ENCODE data around the gene CNGA1. TPM values are rescaled to one million over a fixed set of nuclear protein-coding genes. Genes with fewer than 3 reads are reported as not detected.

The CNGA1 gene
- total and polyA plus RNA-seq, 4 experiments from 2014 or later: not detected

DNA sequence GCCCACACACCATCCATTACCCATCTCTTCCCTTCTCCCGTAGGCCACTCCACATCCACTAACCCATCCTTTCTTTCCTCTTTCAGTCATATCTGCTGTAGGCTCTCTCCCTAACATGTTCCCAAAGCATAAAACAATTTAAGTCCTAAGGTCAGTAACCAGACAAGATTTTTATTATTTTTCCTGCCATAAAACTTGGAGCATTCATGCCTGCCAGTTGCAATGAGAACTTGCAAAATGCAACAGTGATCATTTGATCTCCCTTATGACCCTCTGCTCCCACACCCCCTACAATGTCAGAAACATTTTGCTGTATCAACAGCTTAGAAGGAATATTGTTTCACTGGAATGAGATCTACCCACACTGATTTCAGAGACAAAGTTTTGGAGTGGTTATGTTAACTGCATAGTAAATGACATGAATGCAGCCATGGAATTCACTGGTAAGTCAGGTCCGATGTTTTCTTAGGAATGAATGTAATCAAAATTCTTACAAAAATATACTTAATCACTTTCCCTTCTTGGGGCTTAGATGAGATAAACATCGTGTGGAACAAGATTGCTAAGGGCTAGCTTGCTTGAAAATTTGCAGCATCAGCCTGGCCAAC, 5.8 kb upstream of the CNGA1 start:
- intact Hi-C loops (cut with micrococcal nuclease): no loop called here
- Mint-ChIP-seq H3K9me3 (peaks cover 0 to 2% (median 0%) of the 10 kb centered on the region in 8 donors), H3K27me3 (peaks cover under 1 to 7% of the 10 kb centered on the region in 2 donors), H3K4me3 (no peak overlapping the region), H3K27ac (no peak overlapping the region), H3K36me3 (no peaks in the 10 kb centered on the region), H3K4me1 (peaks cover 0 to 4% (median 3%) of the 10 kb centered on the region in 4 donors)
- CTCF ChIA-PET (ENCODE audit: partially characterized antibody): no interaction called here
- Histone ChIP-seq H3K9me3 (ENCODE audit: control insufficient read depth in 1 of 2, low read length in 2 of 2) (no peaks in the 10 kb centered on the region), H3K27ac (ENCODE audit: low read depth, low read length) (no peak overlapping the region), H3K27me3 (ENCODE audit: insufficient read depth, low read length) (no peaks in the 10 kb centered on the region), H3K4me3 (ENCODE audit: low read length in 2 of 2) (no peak overlapping the region), H3K36me3 (ENCODE audit: insufficient read depth, low read length) (no peaks in the 10 kb centered on the region), H3K4me1 (ENCODE audit: insufficient read depth, low read length) (peaks cover 2% of the 10 kb centered on the region)
- POLR2A ChIA-PET (ENCODE audit: partially characterized antibody): no interaction called here
- no peak for DNase-seq

GRCh38 chr4:48021100-48021499, 4.6 kb upstream of the CNGA1 start:
- H3K27ac Mint-ChIP-seq: no peak overlapping the region
- Histone ChIP-seq H3K4me3 (ENCODE audit: low read length in 2 of 2) (no peak overlapping the region), H3K27ac (ENCODE audit: low read depth, low read length) (no peak overlapping the region), H3K36me3 (ENCODE audit: insufficient read depth, low read length) (no peaks in the 10 kb centered on the region), H3K9me3 (ENCODE audit: control insufficient read depth in 1 of 2, low read length in 2 of 2) (no peaks in the 10 kb centered on the region), H3K4me1 (ENCODE audit: insufficient read depth, low read length) (peaks cover 9% of the 10 kb centered on the region), H3K27me3 (ENCODE audit: insufficient read depth, low read length) (no peaks in the 10 kb centered on the region)
- H3K36me3 Mint-ChIP-seq: no peaks in the 10 kb centered on the region
- CTCF ChIA-PET (ENCODE audit: partially characterized antibody): interaction anchor here (3.9 kb wide), 1 partner anchor 13 kb away, joined by 41 read pairs; no protein-coding TSS in a partner anchor
- peaks cover under 1 to 6% (median 5%) of the 10 kb centered on the region in 4 donors for H3K4me1 Mint-ChIP-seq
- no peak for DNase-seq
- POLR2A ChIA-PET (ENCODE audit: partially characterized antibody): no interaction called here
- peaks cover 0 to 2% (median 0%) of the 10 kb centered on the region in 8 donors for H3K9me3 Mint-ChIP-seq
- intact Hi-C loops (cut with micrococcal nuclease): no loop called here
- peak overlapping the region in 1 of 8 donors; percentile 1 for H3K4me3 Mint-ChIP-seq
- peaks cover 1 to 8% of the 10 kb centered on the region in 2 donors for H3K27me3 Mint-ChIP-seq

GRCh38 chr4:48018112-48018511, 1.6 kb upstream of the CNGA1 start:
- no peak overlapping the region for H3K4me3 ChIP-seq (ENCODE audit: low read length in 2 of 2)
- no peaks in the 10 kb centered on the region for H3K9me3 ChIP-seq (ENCODE audit: control insufficient read depth in 1 of 2, low read length in 2 of 2)
- intact Hi-C loops (cut with micrococcal nuclease): loop anchor here (5.0 kb wide), 2 partner anchors 106 to 249 kb away; partner anchors contain the start of genes NFXL1 and TEC
- ChIA-PET CTCF (ENCODE audit: partially characterized antibody) (interaction anchor here (0.7 to 3.9 kb wide), 3 partner anchors 13 to 27 kb away, joined by 3 to 41 read pairs (median 3); no protein-coding TSS in a partner anchor), POLR2A (ENCODE audit: partially characterized antibody) (interaction anchor here (0.6 kb wide), 1 partner anchor 84 kb away, joined by 4 read pairs; no protein-coding TSS in a partner anchor)
- no peaks in the 10 kb centered on the region for H3K36me3 Mint-ChIP-seq
- H3K4me3 Mint-ChIP-seq: no peak overlapping the region
- H3K27me3 Mint-ChIP-seq: peaks cover 7 to 11% of the 10 kb centered on the region in 2 donors
- peaks cover 4 to 12% (median 9%) of the 10 kb centered on the region in 4 donors for H3K4me1 Mint-ChIP-seq
- no peaks in the 10 kb centered on the region for H3K27me3 ChIP-seq (ENCODE audit: insufficient read depth, low read length)
- no peak overlapping the region for H3K27ac Mint-ChIP-seq
- H3K9me3 Mint-ChIP-seq: peaks cover 0 to 2% (median 0%) of the 10 kb centered on the region in 8 donors
- no peaks in the 10 kb centered on the region for H3K36me3 ChIP-seq (ENCODE audit: insufficient read depth, low read length)
- peaks cover 16% of the 10 kb centered on the region for H3K4me1 ChIP-seq (ENCODE audit: insufficient read depth, low read length)
- H3K27ac ChIP-seq (ENCODE audit: low read depth, low read length): no peak overlapping the region
- DNase-seq: no peak

- CTCF ChIA-PET (ENCODE audit: partially characterized antibody): interaction anchor here (3.9 kb wide), 1 partner anchor 17 kb away, joined by 41 read pairs; no protein-coding TSS in a partner anchor
- peak; percentile 3 to 36 (median 6) for DNase-seq
- H3K4me3 ChIP-seq (ENCODE audit: low read length in 2 of 2): peak overlapping the region in 1 of 2 donors; percentile 57
- peaks cover 8 to 12% of the 10 kb centered on the region in 2 donors for H3K27me3 Mint-ChIP-seq
- H3K36me3 ChIP-seq (ENCODE audit: insufficient read depth, low read length): no peaks in the 10 kb centered on the region
- H3K9me3 Mint-ChIP-seq: peaks cover 0 to 2% (median 0%) of the 10 kb centered on the region in 8 donors
- intact Hi-C loops (cut with micrococcal nuclease): loop anchor here (5.0 kb wide), 2 partner anchors 105 to 250 kb away; partner anchors contain the start of genes NFXL1 and TEC
- H3K27ac ChIP-seq (ENCODE audit: low read depth, low read length): no peak overlapping the region
- peak overlapping the region; percentile 74 to 92 (median 84) for H3K4me3 Mint-ChIP-seq
- H3K4me1 Mint-ChIP-seq: peaks cover 4 to 12% (median 9%) of the 10 kb centered on the region in 4 donors
- H3K36me3 Mint-ChIP-seq: no peaks in the 10 kb centered on the region
- no peaks in the 10 kb centered on the region for H3K27me3 ChIP-seq (ENCODE audit: insufficient read depth, low read length)
- no peaks in the 10 kb centered on the region for H3K9me3 ChIP-seq (ENCODE audit: control insufficient read depth in 1 of 2, low read length in 2 of 2)
- H3K4me1 ChIP-seq (ENCODE audit: insufficient read depth, low read length): peaks cover 16% of the 10 kb centered on the region
- peak overlapping the region in 4 of 7 donors; percentile 6 to 47 (median 22) for H3K27ac Mint-ChIP-seq
- POLR2A ChIA-PET (ENCODE audit: partially characterized antibody): no interaction called here
Measured at GRCh38 chr4:48017108-48017571, 659 bp upstream of the CNGA1 start.

DNA sequence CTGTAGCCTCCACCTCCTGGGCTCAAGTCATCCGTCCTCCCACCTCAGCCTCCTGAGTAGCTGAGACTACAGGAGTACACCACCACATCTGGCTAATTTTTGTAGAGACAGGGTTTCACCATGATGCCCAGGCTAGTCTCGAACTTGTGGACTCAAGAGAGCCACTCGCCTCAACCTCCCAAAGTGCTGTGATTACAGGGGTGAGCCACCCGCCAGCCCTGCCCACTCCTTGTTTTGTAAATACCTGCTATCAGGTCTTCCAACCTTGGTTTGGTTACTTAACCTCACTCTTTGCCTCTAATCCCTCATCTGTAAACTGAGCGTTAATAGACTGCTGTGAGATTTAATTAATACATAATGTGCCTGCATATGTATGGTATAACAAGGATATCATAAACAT, 803 bp downstream of the CNGA1 start:
- H3K27ac Mint-ChIP-seq: peak overlapping the region in 2 of 7 donors; percentile 19 to 44
- peak overlapping the region; percentile 77 to 92 (median 87) for H3K4me3 Mint-ChIP-seq
- Histone ChIP-seq H3K9me3 (ENCODE audit: control insufficient read depth in 1 of 2, low read length in 2 of 2) (no peaks in the 10 kb centered on the region), H3K4me1 (ENCODE audit: insufficient read depth, low read length) (peaks cover 16% of the 10 kb centered on the region), H3K36me3 (ENCODE audit: insufficient read depth, low read length) (no peaks in the 10 kb centered on the region), H3K27me3 (ENCODE audit: insufficient read depth, low read length) (no peaks in the 10 kb centered on the region), H3K4me3 (ENCODE audit: low read length in 2 of 2) (no peak overlapping the region), H3K27ac (ENCODE audit: low read depth, low read length) (no peak overlapping the region)
- CTCF ChIA-PET (ENCODE audit: partially characterized antibody): interaction anchor here (1.0 to 1.7 kb wide), 2 partner anchors 17 to 18 kb away, joined by 3 to 7 read pairs; no protein-coding TSS in a partner anchor
- DNase-seq: no peak
- intact Hi-C loops (cut with micrococcal nuclease): loop anchor here (1.0 to 5.0 kb wide), 3 partner anchors 72 to 252 kb away; partner anchors contain the start of genes NFXL1 and TEC
- no peaks in the 10 kb centered on the region for H3K36me3 Mint-ChIP-seq
- H3K4me1 Mint-ChIP-seq: peaks cover 4 to 12% (median 6%) of the 10 kb centered on the region in 4 donors
- H3K27me3 Mint-ChIP-seq: peaks cover 8 to 16% of the 10 kb centered on the region in 2 donors
- H3K9me3 Mint-ChIP-seq: no peaks in the 10 kb centered on the region
- POLR2A ChIA-PET (ENCODE audit: partially characterized antibody): no interaction called here

DNA sequence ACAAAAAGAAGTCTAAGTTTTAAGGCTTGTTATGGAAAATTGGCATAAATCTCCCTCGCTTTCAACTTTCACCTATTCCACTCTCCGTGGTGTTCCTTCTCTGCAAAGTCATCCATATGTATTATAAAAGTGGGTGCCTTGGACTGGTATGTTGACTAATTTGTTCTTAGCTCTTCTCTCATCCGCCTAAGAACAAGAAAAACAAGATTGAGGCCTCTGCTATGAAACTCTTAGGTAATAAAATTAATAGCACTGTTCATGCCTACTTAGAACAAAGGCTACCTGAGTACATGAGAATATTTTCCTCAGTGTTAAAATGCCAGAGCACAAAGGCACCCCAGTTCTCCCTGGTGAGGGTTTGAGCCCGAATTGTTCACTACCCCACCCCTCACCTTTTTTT, 1.3 kb downstream of the CNGA1 start:
- ChIA-PET POLR2A (ENCODE audit: partially characterized antibody) (no interaction called here), CTCF (ENCODE audit: partially characterized antibody) (interaction anchor here (1.4 to 1.7 kb wide), 2 partner anchors 13 to 19 kb away, joined by 4 to 7 read pairs; no protein-coding TSS in a partner anchor)
- Mint-ChIP-seq H3K4me3 (peak overlapping the region in 2 of 8 donors; percentile 77 to 82), H3K36me3 (no peaks in the 10 kb centered on the region), H3K4me1 (peaks cover 4 to 12% (median 6%) of the 10 kb centered on the region in 4 donors), H3K9me3 (no peaks in the 10 kb centered on the region), H3K27ac (no peak overlapping the region), H3K27me3 (peaks cover 8 to 19% of the 10 kb centered on the region in 2 donors)
- no peaks in the 10 kb centered on the region for H3K36me3 ChIP-seq (ENCODE audit: insufficient read depth, low read length)
- H3K27me3 ChIP-seq (ENCODE audit: insufficient read depth, low read length): no peaks in the 10 kb centered on the region
- no peaks in the 10 kb centered on the region for H3K9me3 ChIP-seq (ENCODE audit: control insufficient read depth in 1 of 2, low read length in 2 of 2)
- peaks cover 16% of the 10 kb centered on the region for H3K4me1 ChIP-seq (ENCODE audit: insufficient read depth, low read length)
- no peak overlapping the region for H3K4me3 ChIP-seq (ENCODE audit: low read length in 2 of 2)
- H3K27ac ChIP-seq (ENCODE audit: low read depth, low read length): no peak overlapping the region
- intact Hi-C loops (cut with micrococcal nuclease): loop anchor here (5.0 kb wide), 2 partner anchors 103 to 252 kb away; partner anchors contain the start of genes NFXL1 and TEC
- DNase-seq: no peak

DNA sequence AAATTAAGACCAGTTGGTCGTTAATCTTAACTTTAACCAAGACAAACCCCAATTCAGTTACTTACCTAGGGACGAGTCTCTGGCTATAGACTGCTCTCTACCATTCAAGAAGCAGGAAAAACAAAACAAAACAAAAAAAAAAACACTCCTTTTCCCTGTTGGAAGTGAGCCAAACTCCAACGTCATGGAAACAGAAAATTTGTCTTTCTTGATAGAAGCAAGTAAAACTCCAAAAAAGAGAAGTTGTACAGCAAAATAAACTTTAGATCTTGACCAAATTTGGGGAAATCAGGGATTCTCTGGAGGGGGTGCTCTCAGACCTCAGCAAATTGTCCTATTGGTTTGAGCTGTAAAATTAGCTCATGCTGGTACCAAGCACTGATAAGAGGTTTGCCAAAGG, 3.7 kb downstream of the CNGA1 start:
- Mint-ChIP-seq H3K9me3 (peaks cover 0 to 7% (median under 1%) of the 10 kb centered on the region in 8 donors), H3K36me3 (no peaks in the 10 kb centered on the region), H3K4me3 (no peak overlapping the region), H3K27ac (no peak overlapping the region), H3K4me1 (peaks cover 4 to 12% (median 6%) of the 10 kb centered on the region in 4 donors), H3K27me3 (peaks cover 8 to 19% of the 10 kb centered on the region in 2 donors)
- POLR2A ChIA-PET (ENCODE audit: partially characterized antibody): no interaction called here
- peaks cover 16% of the 10 kb centered on the region for H3K4me1 ChIP-seq (ENCODE audit: insufficient read depth, low read length)
- H3K27me3 ChIP-seq (ENCODE audit: insufficient read depth, low read length): no peaks in the 10 kb centered on the region
- CTCF ChIA-PET (ENCODE audit: partially characterized antibody): no interaction called here
- H3K27ac ChIP-seq (ENCODE audit: low read depth, low read length): no peak overlapping the region
- intact Hi-C loops (cut with micrococcal nuclease): no loop called here
- H3K4me3 ChIP-seq (ENCODE audit: low read length in 2 of 2): no peak overlapping the region
- no peaks in the 10 kb centered on the region for H3K9me3 ChIP-seq (ENCODE audit: control insufficient read depth in 1 of 2, low read length in 2 of 2)
- no peaks in the 10 kb centered on the region for H3K36me3 ChIP-seq (ENCODE audit: insufficient read depth, low read length)
- DNase-seq: no peak

All from CD4-positive, alpha-beta memory T cell (primary cell).